Measurements from ENCODE around the gene UGT2B15.
"Not testable (repeated sequence)": the region's sequence is repeated elsewhere in the genome, so short reads cannot be mapped to it uniquely, and the experiment has no call there.

Gene UGT2B15

DNA sequence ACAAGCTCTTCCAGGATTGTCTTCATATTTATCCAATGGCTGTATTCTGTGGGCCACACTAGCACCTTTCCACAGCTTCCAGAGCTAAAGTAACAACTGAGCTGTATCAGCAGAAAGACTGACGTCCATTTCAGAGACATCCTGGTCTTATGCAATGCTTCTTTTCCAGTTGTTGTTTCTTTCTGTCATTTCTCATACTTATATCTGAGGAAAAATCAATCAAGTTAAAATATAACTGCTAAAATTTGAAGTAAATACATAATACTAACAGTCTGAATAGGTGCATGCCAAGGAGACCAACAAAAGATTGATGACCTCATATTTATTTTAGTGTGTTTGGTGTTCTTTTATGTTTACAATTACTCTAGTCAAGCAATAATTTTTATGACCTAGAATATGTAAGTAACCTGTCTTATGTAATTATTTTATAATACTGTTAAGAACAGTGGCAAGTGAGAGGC lies at the start of gene UGT2B15:
Gene UGT2B15 (minus strand): TSS at position 174 of the 461 bp plus-strand sequence. CDS start 34 bp downstream, at position 140.
- DNase-seq (ENCODE audit: low spot score): not testable (repeated sequence)

DNA sequence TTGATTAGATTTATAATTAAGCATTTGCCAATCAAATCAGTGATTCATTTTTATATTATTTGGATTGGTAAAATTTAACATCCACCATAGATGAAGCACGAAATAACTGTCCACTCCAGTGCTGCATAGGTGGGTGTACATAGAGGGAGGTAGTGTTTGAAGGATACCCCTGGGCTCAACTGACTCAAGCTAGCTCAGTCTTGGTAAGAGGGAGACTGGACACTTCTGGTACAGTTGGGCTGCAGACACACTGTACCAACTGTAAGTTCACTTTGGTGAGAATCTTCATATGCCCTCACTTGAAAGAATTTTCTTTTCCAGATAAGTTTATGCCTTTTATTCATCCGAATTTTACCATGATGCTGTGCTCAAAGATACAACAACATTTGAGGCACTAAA lies 48.6 kb upstream of the UGT2B15 start:
- DNase-seq (ENCODE audit: low spot score): no peak

DNA sequence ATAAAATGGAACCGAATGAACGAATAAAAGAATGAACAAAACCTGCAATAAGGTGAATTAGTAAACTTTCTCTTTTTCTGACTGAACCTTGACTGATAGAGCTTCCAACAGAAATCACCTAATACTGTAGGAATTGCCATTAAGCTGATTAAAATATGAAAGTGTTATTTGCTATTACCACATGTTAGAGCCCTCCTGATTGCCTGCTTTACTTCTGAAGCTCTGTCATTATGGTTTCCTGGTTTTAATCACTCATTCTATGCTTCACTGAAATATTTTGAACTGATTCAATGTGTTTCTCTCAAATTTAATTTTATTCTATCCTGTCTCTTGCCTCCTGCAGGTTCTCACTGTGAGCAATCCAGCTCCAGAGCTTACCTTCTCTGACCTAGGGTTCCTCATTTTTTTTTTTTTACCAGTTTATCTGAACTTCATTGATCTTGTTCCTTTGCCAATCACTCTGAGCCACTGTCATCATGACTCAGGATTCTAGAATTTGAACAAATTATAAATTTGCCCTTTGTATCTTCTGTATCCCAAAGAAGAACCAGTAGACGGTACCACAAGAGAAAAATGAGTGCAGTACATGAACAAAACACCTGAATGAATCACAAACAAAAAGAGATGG lies 48.1 kb upstream of the UGT2B15 start:
- no peak for DNase-seq (ENCODE audit: low spot score)

DNA sequence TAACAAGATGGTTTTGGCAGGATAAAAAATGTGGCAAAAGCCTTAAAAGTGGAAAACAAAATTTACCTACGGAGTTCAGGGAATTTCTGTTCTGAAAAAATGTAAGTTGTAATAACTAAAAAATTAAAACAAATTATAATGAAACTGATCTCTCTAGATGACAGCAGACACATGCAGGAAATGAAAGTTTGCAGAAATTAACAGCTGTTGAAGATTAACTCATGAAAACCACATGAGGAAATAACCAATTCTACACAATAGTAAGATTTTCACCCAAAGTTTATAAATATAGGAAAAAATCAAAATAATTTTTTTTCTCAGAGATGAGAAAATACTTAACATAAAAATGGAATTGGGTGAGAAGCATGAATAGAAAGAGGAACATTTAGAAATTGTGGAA lies 47.5 kb upstream of the UGT2B15 start:
- DNase-seq (ENCODE audit: low spot score): no peak

DNA sequence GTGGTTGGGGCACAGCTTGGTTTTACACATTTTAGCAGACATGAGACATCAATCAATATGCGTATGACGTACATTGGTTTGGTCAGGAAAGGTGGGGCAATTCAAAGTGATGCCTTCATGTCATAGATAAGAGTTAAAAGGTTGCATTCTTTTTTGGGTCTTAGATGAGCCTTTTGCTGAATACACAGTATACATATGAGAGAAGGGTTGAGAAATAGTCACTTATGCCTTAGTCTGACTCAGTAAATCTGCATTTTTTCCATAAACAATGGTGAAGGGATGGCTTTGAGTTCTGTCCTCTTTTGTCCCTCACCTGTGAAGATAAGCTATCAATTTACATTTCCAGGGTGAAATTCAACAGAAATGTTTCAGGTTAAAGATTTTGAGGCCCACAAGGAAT lies 43.9 kb upstream of the UGT2B15 start:
- no peak for DNase-seq (ENCODE audit: low spot score)

DNA sequence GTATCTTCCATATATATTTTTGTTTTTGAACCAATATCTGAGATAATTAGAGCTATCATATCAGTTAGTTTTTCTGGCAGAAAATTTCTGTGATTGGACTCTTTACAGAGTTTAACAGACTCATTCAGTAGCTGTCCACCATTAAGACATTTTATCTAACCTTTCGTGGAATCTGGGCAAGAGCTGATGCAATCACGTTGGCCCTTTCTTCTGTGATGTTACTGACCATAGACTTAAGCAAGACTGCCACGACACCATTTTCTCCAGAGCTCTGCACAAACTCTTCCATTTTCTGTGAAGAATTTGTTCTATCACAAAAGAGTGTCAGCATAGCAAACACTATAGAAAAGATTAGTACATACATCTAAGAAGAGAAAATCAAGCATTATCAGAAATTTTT lies 41.8 kb upstream of the UGT2B15 start:
- no peak for DNase-seq (ENCODE audit: low spot score)

DNA sequence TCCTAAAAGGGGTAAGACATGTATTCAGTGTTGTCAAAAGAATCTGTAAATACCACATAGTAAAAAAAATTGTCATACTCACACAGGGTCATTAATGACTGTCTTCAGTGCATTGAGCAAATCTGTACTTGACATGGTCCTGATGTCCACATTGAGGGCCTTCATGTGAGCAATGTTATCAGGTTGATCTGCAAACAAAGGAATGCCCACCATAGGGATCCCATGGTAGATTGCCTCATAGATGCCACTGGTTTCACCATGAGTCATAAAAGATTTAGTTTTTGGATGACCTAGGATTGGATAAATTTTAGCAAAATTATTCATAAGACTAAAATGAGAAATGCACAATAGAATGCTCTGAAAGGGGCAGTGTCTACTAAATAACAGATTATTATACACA lies 38.1 kb upstream of the UGT2B15 start:
- DNase-seq (ENCODE audit: low spot score): no peak

DNA sequence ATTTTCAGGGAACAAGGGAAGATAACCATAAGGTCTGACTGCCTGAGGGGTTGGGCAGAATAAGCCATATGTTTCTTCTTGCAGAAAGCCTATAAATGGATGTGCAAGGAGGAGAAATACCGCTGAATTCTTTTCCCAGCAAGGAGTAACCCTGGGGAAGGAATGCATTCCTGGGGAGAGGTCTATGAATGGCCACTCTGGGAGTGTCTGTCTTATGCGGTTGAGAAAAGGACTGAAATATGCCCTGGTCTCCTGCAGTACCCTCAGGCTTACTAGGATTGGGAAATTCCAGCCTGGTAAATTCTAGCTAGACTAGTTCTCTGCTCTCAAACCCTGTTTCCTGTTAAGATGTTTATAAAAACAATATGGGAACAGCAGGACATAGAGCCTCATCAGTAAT lies 32.7 kb upstream of the UGT2B15 start:
- DNase-seq (ENCODE audit: low spot score): not testable (repeated sequence)

DNA sequence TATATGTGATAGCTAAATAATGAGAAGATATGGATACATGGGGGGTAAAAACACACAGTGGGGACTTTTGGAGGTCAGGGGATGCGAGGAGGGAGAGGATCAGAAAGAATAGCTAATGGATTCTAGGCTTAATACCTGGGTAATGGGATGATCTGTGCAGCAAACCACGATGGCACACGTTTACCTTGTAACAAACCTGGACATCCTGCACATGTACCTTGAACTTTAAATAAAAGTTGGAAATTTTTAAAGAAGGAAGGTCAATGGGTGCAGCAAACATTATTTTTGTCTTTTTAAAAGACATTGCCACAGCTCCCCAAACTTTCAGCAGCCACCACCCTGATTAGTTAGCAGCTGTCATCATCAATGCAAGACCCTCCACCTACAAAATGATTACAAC lies 29.7 kb upstream of the UGT2B15 start:
- no peak for DNase-seq (ENCODE audit: low spot score)

DNA sequence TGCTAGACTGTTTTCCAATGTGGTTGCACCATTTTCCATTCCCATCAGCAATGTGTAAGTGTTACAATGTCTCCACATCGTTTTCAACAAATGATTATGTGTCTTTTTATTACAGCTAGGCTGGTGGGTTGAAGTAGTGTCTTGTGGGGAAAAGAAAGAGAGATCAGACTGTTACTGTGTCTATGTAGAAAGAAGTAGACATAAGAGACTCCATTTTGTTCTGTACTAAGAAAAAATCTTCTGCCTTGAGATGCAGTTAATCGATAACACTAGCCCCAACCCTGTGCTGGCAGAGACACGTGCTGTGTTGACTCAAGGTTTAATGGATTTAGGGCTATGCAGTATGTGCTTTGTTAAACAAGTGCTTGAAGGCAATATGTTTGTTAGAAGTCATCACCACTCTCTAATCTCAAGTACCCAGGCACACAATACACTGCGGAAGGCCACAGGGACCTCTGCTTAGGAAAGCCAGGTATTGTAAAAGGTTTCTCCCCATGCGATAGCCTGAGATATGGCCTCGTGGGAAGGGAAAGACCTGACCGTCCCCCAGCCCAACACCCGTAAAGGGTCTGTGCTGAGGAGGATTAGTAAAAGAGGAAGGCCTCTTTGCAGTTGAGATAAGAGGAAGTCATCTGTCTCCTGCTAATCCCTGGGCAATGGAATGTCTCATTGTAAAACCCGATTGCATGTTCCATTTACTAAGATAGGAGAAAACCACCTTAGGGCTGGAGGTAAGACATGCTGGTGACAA lies 23.0 kb upstream of the UGT2B15 start:
- no peak for DNase-seq (ENCODE audit: low spot score)

DNA sequence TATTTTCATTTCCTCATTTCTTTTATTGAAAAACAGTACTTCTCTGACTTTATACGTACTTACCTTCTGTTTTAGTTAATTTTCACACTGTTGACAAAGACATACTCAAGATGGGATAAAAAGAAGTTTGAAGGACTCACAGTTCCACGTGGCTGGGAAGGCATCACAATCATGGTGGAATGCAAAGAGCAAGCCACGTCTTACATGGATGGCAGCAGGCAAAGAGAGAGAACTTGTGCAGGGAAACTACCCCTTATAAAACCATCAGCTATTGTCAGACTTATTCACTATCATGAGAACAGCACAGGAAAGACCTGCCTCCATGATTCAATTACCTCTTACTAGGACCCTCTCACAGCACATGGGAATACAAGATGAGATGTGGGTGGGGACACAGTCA lies 20.7 kb upstream of the UGT2B15 start:
- DNase-seq (ENCODE audit: low spot score): no peak

DNA sequence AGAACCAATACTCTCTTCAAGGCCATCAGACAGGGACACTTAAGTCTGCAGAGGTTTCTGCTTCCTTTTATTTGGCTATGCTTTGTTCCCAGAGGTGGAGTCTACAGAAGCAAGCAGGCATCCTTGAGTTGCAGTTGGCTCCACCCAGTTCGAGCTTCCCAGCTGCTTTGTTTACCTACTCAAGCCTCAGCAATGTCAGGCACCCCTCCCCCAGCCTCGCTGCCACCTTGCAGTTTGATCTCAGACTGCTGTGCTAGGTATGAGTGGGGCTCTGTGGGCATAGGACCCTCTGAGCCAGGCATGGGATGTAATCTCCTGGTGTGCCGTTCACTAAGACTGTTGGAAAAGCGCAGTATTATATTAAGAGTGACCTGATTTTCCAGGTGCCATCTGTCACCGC lies 12.6 kb upstream of the UGT2B15 start:
- no peak for DNase-seq (ENCODE audit: low spot score)

DNA sequence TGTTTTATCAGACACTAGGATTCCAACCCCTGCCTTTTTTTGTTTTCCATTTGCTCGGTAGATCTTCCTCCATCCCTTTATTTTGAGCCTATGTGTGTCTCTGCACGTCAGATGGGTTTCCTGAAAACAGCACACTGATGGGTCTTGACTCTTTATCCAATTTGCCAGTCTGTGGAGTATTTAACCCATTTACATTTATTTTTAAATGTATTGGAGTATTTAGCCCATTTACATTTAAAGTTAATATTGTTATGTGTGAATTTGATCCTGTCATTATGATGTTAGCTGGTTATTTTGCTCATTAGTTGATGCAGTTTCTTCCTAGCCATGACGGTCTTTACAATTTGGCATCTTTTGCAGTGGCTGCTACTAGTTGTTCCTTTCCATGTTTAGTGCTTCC lies 10.8 kb upstream of the UGT2B15 start:
- not testable (repeated sequence) for DNase-seq (ENCODE audit: low spot score)

DNA sequence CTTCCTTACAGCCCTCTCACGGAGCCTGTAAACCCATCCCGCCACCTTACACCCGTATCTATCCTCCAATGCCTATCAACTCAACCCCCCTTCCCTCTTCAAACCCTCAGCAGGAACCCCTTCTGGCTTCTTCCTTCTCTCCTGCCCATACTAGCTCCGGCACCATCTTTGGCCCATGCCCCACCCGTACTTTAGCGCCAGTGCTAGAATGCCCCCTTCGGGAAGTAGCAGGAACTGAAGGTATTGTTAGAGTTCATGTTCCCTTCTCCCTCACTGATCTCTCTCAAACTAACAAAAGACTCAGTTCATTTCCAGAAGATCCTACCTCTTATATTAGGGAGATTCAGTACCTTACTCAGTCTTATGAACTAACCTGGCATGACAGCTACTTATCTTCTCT lies 2.7 kb upstream of the UGT2B15 start:
- DNase-seq (ENCODE audit: low spot score): no peak

DNA sequence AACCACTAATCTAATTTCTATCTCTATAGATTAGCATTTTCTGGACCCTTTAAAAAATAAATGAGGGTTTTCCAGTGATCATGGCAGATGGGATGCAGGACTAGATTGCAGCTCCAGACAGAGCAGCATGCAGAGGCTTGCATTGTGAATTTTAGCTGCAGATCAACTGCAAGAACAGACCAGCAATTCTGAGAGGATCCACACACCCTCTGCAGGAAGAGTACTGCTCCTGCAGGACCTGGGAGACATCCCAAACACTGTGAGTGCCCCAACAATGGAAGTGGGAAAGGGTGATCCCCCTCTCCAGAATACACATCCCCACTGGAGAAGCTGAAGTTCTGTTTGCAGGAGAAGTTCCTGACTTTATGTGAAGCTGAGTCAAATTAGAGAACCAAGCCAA lies 765 bp upstream of the UGT2B15 start:
- not testable (repeated sequence) for DNase-seq (ENCODE audit: low spot score)

DNA sequence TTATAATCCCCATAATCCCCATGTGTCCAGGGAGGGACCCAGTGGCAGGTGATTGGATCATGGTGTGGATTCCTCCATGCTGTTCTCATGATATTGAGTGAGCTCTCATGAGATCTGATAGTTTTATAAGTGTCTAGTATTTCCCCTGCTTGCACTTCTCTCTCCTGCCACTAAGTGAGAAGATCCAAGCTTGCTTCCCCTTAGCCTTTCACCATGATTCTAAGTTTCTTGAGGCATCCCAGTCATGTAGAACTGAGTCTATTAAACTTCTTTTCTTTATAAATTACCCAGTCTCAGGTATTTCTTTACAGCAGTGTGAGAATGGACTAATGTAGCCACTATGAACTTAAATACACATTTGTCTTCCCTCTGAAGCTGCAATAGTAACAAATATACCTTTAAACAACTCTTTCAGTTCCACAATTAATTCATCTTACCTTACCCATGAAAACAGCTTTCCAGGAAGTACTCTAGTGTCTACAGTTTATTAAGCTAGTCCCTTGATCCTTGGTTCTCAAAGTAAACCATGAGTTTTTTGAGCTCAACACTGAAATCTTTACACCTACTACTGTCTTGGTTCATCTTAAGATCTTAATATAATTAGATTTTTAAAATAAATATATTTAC lies 1.8 kb downstream of the UGT2B15 start:
- not testable (repeated sequence) for DNase-seq (ENCODE audit: low spot score)

DNA sequence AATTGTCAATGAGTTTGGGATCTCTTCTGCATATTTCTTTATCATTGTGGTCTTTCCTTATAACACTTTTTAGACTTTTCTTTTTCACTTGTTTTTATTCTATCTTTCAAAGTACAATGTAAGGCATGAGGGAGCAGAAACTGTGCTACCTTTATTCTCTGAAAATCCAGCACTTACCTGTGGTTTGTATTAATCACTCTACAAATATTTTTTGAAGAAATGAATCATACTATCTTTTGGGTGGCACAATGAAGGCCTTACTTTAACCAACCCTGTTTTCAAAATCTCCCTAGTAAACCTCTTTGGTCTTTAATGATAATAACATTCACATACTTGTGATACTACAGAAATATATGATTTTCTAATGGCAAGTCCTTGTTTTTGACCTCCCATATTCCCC lies 2.9 kb downstream of the UGT2B15 start:
- DNase-seq (ENCODE audit: low spot score): not testable (repeated sequence)

DNA sequence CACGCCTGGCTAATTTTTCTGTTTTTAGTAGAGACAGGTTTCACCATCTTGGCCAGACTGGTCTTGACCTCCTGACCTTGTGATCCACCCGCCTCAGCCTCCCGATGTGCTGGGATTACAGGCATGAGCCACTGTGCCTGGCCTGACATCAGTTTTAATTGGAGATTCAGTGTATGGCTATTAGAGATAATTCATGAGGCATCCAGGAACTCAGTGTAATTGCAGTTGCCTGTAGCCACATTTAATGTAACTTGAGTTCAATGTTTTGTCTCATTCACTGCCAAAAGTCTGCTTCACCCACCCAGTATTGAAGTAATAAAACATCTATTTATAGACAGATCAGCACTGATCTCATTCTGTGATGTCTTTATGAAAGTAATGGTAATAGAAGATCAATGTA lies 5.7 kb downstream of the UGT2B15 start:
- not testable (repeated sequence) for DNase-seq (ENCODE audit: low spot score)

DNA sequence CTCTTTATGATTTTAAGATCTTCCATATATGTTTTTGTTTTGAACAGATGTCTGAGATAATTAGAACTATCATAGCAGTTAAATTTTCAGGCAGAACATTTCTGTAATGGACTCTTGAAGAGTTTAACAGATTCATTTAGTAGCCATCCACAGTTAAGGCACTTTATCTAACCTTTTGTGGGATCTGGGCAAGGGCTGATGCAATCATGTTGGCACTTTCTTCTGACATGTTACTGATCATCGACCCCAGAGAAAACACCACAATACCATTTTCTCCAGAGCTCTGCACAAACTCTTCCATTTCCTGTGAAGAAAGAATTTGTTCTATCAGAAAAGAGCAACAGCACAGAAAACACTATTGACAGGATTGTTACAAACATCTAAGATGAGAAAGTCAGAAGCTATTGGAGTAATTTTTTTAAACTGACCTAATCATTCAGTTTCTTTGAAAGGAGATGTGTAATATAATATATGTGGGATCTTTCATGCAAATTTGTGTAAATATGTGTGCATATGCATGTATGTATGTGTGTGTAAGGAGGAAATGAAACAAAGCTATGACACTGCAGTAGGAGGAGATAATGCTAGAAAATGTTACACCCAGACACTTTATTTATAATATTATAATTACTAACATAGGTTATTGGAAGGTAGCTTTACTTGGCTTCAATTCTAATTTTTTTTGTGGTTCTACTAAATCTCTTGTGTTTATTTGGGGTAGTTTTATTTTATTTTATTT lies 7.4 kb downstream of the UGT2B15 start:
- not testable (repeated sequence) for DNase-seq (ENCODE audit: low spot score)

DNA sequence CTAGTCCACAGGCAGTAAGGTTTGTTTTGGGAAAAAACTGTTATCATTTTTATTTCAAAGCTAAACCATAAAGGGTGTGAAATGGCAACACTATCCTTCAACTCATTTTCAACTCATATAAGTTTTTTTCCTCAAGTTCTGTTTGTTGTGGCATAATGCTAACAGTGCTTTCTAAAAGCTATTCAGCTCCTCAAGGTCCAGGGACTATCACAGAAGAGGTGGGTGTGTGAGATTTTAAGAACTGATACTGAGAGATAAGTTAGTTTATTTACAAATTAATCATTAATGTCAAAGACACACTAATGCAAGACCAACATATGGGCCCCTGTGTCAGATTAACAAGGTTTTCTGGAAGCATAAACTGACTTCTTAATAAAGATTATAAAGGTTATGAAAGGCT lies 11.8 kb downstream of the UGT2B15 start:
- DNase-seq (ENCODE audit: low spot score): no peak

DNA sequence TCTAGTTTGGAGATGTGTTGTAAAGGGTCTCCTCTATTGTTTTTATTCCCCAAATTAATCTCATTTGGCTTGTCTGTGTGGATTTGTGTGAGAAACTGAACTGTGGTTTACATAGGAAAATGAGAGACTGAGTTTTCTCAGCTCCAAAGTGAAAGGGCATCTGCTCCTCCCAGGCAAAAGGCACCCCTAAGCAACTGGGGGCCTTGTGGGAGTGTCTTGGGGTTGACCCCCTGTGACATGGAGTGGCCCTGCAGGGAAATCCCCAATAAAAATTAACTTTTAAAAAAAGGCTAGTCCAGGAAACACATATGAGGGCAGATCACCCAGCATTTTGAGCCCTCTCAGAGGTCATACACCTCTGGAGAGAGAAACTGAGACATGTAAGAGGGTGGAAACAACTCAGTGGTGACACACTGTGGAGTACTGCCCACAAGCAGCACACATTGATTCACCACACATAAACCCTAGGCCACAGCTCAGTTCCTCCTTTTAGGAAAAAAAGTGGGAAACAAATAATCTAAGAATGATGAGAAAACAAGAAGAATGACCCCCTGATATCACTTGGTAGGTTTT lies 13.3 kb downstream of the UGT2B15 start:
- not testable (repeated sequence) for DNase-seq (ENCODE audit: low spot score)

DNA sequence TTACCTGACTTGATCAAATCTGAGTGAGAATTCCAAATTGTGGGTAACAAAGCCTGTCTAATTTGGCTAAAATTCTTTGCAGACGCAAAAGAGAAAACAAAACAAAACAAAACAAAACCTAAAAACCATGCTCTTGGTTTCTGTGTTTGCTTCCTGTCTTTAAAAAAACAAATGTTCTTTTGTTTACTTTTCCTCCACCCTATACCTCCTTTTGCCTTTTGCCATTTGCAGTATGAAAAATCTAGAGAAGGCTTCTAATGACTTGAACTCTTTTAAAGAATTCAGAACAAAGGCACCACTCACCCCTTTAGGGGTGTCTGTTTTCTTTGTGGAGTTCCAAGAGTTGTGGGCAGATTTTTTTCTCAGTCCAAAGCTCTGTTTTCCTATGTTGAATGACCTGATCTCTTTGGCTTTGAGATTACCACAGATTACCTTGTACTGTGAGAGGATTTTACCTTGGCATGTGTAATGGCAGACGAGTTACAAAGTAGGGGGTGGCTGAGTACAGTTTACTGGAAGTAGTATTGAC lies 13.9 kb downstream of the UGT2B15 start:
- not testable (repeated sequence) for DNase-seq (ENCODE audit: low spot score)
